KBM-7 (cell line): Measurements from ENCODE around the gene GPD1L.

Experiments used
- DNase-seq: peaks from one replicate; pipeline ENCODE4 v3.0.0-alpha.2; 2015
- in situ Hi-C: fragments of 300-500 bp; cut with MboI; formaldehyde crosslinking; loops from 2 replicates; pipeline ENCODE4 v1.14.3; 2020; ENCODE audit warnings: low sequenced_read_pairs, low pct_unique_long_range_greater_than_20kb, mixed read lengths

The GPD1L gene

DNA sequence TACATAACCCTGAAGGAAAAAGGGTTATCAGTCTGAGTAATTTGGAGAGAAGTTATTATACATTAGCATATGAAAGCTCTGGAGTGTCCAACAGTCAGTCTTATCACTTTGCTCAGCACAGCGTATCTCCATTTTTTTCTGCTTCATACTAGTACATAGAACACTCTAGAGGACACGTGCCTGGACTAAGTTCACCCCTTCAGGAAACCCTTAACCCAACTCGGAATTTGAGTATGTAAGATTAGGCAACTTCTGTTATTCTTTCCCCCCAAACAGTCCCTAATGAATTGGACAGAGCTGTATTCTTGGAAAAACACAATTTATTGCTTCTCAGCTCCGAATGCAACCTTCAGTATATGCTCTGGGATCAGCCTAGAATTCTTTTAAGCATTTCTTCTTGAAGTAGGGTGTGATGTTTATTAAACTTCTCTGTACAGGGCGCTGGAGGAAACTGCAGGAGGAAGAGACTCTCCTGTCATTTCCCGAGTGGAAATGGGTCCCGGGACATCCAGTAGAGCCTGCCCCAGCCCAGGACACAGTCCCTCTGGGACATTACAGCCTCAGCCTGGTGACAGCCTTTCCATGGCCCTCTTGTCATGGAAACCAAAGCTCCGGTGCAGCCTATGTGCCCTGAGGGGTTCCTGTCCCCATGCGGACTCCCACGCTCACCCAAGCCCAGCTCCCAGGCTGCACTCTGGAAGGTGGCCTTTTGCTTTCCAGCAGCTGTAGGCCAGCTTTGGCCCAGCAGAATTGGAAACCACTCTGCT, 94.8 kb downstream of the GPD1L start:
- DNase-seq = no peak
- in situ Hi-C loops = no loop called here

DNA sequence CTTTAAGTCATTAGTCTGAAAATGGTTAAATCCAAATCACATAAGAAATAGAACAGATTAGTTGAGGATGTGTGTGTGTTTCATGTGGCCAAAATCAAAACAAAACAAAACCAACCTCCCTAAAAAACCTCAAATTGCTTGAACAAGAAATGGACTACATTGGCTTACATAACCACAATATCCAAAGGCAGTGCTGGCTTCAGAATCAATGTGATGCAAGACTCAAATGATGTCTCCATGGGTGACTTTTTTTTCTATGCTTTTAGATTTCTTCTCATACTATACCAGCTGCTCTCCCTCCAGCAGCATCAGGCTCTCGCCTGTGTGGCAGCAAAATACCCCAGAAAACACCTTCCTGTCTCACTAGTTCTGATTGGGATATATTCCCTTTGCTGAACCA, 96.1 kb downstream of the GPD1L start:
- in situ Hi-C loops = no loop called here
- no peak for DNase-seq

DNA sequence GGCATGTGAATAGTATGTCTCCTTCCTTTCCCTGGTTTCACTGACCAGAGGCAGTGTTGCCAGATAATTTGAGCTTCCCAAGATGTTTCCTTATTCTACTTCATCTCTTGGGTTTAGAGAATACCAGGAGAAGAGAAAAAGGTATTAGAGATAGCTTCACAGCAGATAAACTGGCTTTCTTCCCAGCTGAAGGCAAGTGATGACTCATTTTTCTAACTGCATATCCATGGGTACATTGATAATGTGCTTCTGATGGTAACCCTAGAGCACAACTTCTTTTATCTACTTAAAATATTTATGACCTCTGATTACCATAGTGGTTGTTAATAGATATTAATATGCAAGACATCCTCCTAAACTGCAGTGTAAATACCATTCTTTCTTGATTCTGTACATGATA, 97.4 kb downstream of the GPD1L start:
- no peak for DNase-seq
- in situ Hi-C loops = no loop called here

- in situ Hi-C loops = no loop called here
- DNase-seq = no peak
These were observed 102.0 kb downstream of the GPD1L start for GRCh38 chr3:32208447-32208846.

- DNase-seq = no peak
- in situ Hi-C loops = no loop called here
These were observed 108.8 kb downstream of the GPD1L start for GRCh38 chr3:32215185-32215584.

DNA sequence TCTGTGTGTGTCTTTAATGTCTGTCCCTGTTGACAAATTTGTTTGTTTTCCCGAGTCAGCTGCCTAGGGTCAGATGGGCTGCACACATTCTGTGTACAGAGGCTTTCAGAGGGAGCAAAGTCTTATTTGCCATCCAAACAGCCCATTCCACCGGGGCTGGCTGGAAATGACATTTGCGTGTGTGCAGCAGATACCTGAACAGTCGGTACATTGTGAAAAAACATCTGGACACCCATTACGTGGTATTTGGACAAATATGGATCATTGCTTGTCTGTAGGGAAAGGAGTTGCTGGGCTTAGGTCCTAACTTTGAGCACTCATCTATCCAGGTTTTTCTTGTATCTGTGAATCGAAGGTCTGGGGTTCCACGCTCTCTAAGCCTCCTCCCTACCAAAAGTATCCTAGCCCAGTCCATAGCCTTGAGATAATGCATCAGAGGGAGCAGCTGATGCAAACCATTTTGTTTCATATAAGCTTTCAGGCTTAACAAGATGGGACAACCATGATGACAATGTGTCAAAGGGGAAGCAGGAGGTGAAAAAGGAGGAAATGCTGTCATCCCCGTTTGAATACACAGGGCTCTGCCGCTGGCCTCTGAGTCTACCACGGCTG, 109.9 kb downstream of the GPD1L start:
- in situ Hi-C loops = no loop called here
- no peak for DNase-seq

DNA sequence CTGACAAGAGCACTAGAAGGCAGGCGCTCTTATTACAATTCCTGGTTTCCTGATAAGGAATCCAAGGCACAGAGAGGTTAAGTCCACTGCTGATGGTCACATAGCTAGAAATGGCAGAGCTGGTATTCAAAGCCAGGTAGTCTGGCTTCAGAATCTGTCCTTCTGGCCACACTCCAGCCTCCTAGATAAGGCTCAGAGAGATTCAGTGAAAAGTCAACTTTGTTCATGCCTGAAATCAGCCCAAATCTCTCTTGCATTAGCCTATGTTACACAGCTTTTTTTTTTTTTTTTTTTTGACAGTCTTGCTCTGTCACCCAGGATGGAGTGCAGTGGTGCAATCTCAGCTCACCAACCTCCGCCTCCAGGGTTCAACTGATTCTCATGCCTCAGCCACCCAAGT, 110.9 kb downstream of the GPD1L start:
- no peak for DNase-seq
- in situ Hi-C loops = no loop called here
